COLO668 (cell line): ENCODE data around the gene FAM181A.

Experiments used
- DNase-seq: peaks from one replicate; lab custom pipeline; 2025; ENCODE audit not compliant: unreplicated experiment; lab: John Stamatoyannopoulos, UW

Gene FAM181A

GRCh38 chr14:93947282-93947681 is 20.1 kb downstream of the FAM181A start:
- no peak for DNase-seq

- no peak for DNase-seq
Observed at GRCh38 chr14:93949511-93950075, 22.4 kb downstream of the FAM181A start.

GRCh38 chr14:93950948-93951634 is 23.9 kb downstream of the FAM181A start:
- no peak for DNase-seq

- no peak for DNase-seq
Observed at GRCh38 chr14:93951635-93952540, 24.7 kb downstream of the FAM181A start.

- no peak for DNase-seq
Observed at GRCh38 chr14:93952829-93953228, 25.7 kb downstream of the FAM181A start.

GRCh38 chr14:93953263-93953662 is 26.1 kb downstream of the FAM181A start:
- DNase-seq = no peak

GRCh38 chr14:93953739-93954515 is 26.8 kb downstream of the FAM181A start:
- DNase-seq = no peak

GRCh38 chr14:93954516-93954830 is 27.3 kb downstream of the FAM181A start:
- DNase-seq = no peak

GRCh38 chr14:93954900-93955849 is 28.0 kb downstream of the FAM181A start:
- DNase-seq = no peak

GRCh38 chr14:93955850-93956481 is 28.8 kb downstream of the FAM181A start:
- peak; percentile 21 for DNase-seq

GRCh38 chr14:93956514-93957332 is 29.6 kb downstream of the FAM181A start:
- no peak for DNase-seq

GRCh38 chr14:93957333-93957710 is 30.2 kb downstream of the FAM181A start:
- DNase-seq = no peak

- DNase-seq = no peak
Observed at GRCh38 chr14:93957751-93958566, 30.8 kb downstream of the FAM181A start.

- no peak for DNase-seq
Observed at GRCh38 chr14:93958567-93959238, 31.6 kb downstream of the FAM181A start.

GRCh38 chr14:93959239-93960107 is 32.3 kb downstream of the FAM181A start:
- peak; percentile 94 for DNase-seq

- DNase-seq = no peak
Observed at GRCh38 chr14:93960108-93960475, 32.9 kb downstream of the FAM181A start.
